Measurements from ENCODE around the gene KCNG4. TPM values are rescaled to one million over a fixed set of nuclear protein-coding genes. Genes with fewer than 3 reads are reported as not detected.

KCNG4 gene
- total and polyA plus RNA-seq, 11 donors = not detected

DNA sequence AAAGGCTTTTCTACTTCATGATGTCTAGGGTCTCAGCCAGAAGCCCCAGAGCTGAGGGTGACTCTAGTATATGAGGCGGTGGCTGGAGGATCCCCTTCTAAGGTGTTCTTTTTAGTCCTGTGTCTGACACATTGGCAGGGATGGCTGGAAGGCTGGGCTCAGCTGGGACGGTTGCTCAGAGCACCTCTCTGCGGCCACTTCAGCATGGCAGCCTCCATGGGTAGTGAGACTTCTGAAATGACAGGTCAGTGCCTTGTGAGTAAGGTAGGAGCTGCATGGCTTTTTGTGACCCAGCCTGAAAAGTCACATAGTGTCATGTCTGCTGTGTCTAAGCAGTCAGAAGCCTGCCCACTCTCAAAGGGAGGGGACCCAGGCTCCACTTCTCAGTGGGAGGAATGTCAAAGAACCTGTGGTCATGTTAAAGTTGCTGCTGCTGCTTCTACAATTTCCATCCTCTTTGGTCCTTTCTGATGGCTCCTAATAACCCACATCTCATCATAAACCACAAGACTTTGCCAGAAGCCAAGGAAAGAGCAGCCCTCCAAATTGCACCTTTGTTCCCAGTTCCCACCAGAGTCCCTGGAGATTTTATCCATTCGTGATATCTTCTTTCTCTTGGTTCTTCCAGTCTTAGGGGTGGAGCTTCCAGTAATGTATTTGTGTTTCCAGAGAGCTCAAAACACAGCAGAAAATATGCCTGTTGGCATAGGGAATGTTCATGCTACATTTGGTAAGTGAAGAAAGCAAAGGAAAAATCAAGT, 15.4 kb upstream of the KCNG4 start:
- Histone ChIP-seq H3K36me3 (no peaks in the 10 kb centered on the region), H3K4me3 (no peak overlapping the region), H3K9me3 (peaks cover 0 to 11% (median 4%) of the 10 kb centered on the region in 12 donors), H3K27ac (no peak overlapping the region), H3K4me1 (no peaks in the 10 kb centered on the region), H3K27me3 (peaks cover 0 to 10% (median 0%) of the 10 kb centered on the region in 9 donors)
- DNase-seq = no peak
- TF ChIP-seq, protein P1, sequence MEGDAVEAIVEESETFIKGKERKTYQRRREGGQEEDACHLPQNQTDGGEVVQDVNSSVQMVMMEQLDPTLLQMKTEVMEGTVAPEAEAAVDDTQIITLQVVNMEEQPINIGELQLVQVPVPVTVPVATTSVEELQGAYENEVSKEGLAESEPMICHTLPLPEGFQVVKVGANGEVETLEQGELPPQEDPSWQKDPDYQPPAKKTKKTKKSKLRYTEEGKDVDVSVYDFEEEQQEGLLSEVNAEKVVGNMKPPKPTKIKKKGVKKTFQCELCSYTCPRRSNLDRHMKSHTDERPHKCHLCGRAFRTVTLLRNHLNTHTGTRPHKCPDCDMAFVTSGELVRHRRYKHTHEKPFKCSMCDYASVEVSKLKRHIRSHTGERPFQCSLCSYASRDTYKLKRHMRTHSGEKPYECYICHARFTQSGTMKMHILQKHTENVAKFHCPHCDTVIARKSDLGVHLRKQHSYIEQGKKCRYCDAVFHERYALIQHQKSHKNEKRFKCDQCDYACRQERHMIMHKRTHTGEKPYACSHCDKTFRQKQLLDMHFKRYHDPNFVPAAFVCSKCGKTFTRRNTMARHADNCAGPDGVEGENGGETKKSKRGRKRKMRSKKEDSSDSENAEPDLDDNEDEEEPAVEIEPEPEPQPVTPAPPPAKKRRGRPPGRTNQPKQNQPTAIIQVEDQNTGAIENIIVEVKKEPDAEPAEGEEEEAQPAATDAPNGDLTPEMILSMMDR (IDR thresholded peaks at IDR 0.05) = no peak
- TF ChIP-seq POLR2A (IDR thresholded peaks at IDR 0.05) = no peak
- WGBS, 4 donors = 80 to 86% (median 82%) methylated on average over 4 of the region's 4 CpGs
- ATAC-seq = no peak
- intact Hi-C loops (cut with DNase I) = no loop called here

DNA sequence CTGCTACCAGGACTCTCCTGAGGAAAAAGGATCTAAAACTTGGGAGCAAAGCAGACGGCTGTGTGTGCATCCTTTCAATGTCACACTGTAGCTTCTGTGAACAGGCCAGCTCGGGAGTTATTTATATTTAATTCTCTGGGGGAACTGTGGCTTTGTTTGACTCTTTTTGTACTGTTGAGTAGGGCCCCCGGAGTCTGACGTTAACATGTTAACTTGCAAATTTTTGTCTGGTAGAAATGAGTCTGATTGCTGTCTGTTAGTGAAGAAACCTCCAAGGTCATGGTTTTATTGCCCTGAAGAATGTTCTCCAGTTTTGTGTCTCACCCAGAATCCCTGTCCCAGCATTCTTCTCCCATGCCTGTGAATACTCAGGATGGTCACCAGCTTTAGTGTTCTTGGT, 14.2 kb upstream of the KCNG4 start:
- Histone ChIP-seq H3K4me1 (no peaks in the 10 kb centered on the region), H3K27ac (no peak overlapping the region), H3K9me3 (peaks cover 0 to 11% (median 4%) of the 10 kb centered on the region in 12 donors), H3K4me3 (no peak overlapping the region), H3K36me3 (no peaks in the 10 kb centered on the region), H3K27me3 (no peaks in the 10 kb centered on the region)
- intact Hi-C loops (cut with DNase I) = no loop called here
- ATAC-seq (no peak), DNase-seq (no peak)
- TF ChIP-seq, protein P1 (IDR thresholded peaks at IDR 0.05) = no peak
- TF ChIP-seq POLR2A (IDR thresholded peaks at IDR 0.05) = no peak
- 37 to 50% (median 45%) methylated on average over 4 of the region's 4 CpGs for WGBS, 4 donors

DNA sequence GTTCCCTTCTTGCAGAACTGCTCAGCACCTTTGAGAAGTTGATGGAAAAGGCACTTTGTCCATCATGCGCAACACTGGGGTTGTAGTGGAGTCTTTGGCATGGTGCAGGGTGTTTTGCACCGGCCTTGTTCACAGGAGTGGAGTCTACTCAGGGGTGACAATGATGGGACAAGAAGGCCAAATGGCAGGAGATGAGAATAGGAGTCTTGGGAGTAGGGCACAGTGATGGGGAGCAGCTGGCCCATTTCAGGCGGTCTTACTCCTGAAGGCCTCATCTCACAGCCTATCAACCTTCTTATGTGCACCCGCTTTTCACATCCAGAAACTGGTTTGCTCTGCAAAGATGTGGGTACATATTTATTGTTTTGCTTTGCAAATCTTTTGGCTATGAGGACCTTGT, 13.4 kb upstream of the KCNG4 start:
- peaks cover 0 to 11% (median 4%) of the 10 kb centered on the region in 12 donors for H3K9me3 ChIP-seq

DNA sequence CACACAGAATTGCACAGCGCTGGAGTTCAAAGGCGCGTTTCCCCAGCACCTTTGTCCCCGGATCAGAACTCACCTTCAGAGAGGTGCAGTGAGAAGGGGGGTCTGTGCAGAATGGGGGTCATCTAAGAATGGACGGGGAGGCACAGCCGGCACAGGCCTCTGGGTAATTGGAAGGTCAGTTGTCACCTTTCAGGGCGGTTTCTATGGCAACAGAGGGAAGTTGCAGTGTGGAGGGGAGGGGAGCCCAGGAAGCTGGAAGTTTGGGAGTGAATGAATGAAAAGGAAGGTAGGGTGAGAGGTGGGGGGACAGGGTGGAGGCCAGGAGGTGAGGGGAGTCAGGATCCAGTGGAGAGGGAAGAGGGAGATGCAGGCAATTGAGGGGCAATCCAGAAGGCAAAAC, 12.4 kb upstream of the KCNG4 start:
- no peaks in the 10 kb centered on the region for H3K27me3 ChIP-seq
- DNase-seq (no peak), ATAC-seq (no peak)
- H3K9me3 ChIP-seq = peaks cover 0 to 11% (median 4%) of the 10 kb centered on the region in 12 donors
- H3K4me1 ChIP-seq = no peaks in the 10 kb centered on the region
- H3K27ac ChIP-seq = no peak overlapping the region
- no peaks in the 10 kb centered on the region for H3K36me3 ChIP-seq
- 62 to 69% (median 64%) methylated on average over 7 of the region's 7 CpGs for WGBS, 4 donors
- TF ChIP-seq, protein P1 (IDR thresholded peaks at IDR 0.05) = no peak
- no peak for TF ChIP-seq POLR2A (IDR thresholded peaks at IDR 0.05)
- intact Hi-C loops (cut with DNase I) = no loop called here
- no peak overlapping the region for H3K4me3 ChIP-seq

More for the DNA sequence above, 13.4 kb upstream of the KCNG4 start:
- H3K4me3 ChIP-seq = no peak overlapping the region
- ATAC-seq (no peak), DNase-seq (no peak)
- TF ChIP-seq, protein P1 (IDR thresholded peaks at IDR 0.05) = no peak
- no peak for TF ChIP-seq POLR2A (IDR thresholded peaks at IDR 0.05)
- intact Hi-C loops (cut with DNase I) = no loop called here
- no peaks in the 10 kb centered on the region for H3K4me1 ChIP-seq
- WGBS, 4 donors = 71 to 87% (median 77%) methylated on average over 4 of the region's 4 CpGs
- no peak overlapping the region for H3K27ac ChIP-seq
- H3K36me3 ChIP-seq = no peaks in the 10 kb centered on the region
- H3K27me3 ChIP-seq = no peaks in the 10 kb centered on the region
